Activated naive CD4-positive, alpha-beta T cell treated with anti-CD3 and anti-CD28 coated beads, Interleukin-2, amount 10 ng/mL, durations not matched to agents 7 days and 5 days (primary cell): Measurements from ENCODE around the gene CBX8.

Source experiments
- CTCF ChIA-PET: fragments of 350-600 bp; sonication (Branson Sonifier 250); formaldehyde crosslinking; loops from one replicate; lab custom pipeline; 2021; ENCODE audit warnings: antibody characterized with exemption; lab: Charles Lee
- DNase-seq: peaks from one replicate; pipeline ENCODE4 v3.0.0-alpha.2; 2020
- H3K27ac Mint-ChIP-seq: one replicate; pipeline ENCODE4 v1.8.0; 2021; ENCODE audit warnings: mild to moderate bottlenecking, moderate library complexity, mixed read lengths
- H3K27me3 Mint-ChIP-seq: one replicate; pipeline ENCODE4 v1.8.0; 2021; ENCODE audit warnings: mild to moderate bottlenecking, mixed read lengths
- H3K36me3 Mint-ChIP-seq: one replicate; pipeline ENCODE4 v1.8.0; 2021; ENCODE audit warnings: mixed read lengths
- H3K4me1 Mint-ChIP-seq: one replicate; pipeline ENCODE4 v1.8.0; 2021; ENCODE audit warnings: mixed read lengths
- H3K4me3 Mint-ChIP-seq: one replicate; pipeline ENCODE4 v1.8.0; 2021; ENCODE audit warnings: mild to moderate bottlenecking, moderate library complexity, mixed read lengths
- H3K9me3 Mint-ChIP-seq: one replicate; pipeline ENCODE4 v1.8.0; 2021; ENCODE audit warnings: mixed read lengths

CBX8 gene

GRCh38 chr17:79802736-79803420 is 6.0 kb upstream of the CBX8 start:
- no peak for DNase-seq
- Mint-ChIP-seq H3K9me3 (no peaks in the 10 kb centered on the region), H3K27me3 (peaks cover 100% of the 10 kb centered on the region), H3K27ac (peak overlapping the region; percentile 24), H3K4me3 (no peak overlapping the region), H3K4me1 (peaks cover 51% of the 10 kb centered on the region), H3K36me3 (peaks cover 18% of the 10 kb centered on the region)
- CTCF ChIA-PET: interaction anchor here (1.1 to 2.0 kb wide), 2 partner anchors 37 to 39 kb away, joined by 5 to 7 read pairs; partner anchors contain the start of gene CBX4

GRCh38 chr17:79802039-79802735 is 5.3 kb upstream of the CBX8 start:
- Mint-ChIP-seq H3K4me1 (peaks cover 51% of the 10 kb centered on the region), H3K9me3 (no peaks in the 10 kb centered on the region), H3K27ac (no peak overlapping the region), H3K4me3 (no peak overlapping the region), H3K36me3 (peaks cover 18% of the 10 kb centered on the region), H3K27me3 (peaks cover 98% of the 10 kb centered on the region)
- no peak for DNase-seq
- CTCF ChIA-PET: no interaction called here

GRCh38 chr17:79801156-79802038 is 4.5 kb upstream of the CBX8 start:
- peaks cover 97% of the 10 kb centered on the region for H3K27me3 Mint-ChIP-seq
- DNase-seq: no peak
- no peak overlapping the region for H3K4me3 Mint-ChIP-seq
- no peaks in the 10 kb centered on the region for H3K9me3 Mint-ChIP-seq
- H3K4me1 Mint-ChIP-seq: peaks cover 54% of the 10 kb centered on the region
- CTCF ChIA-PET: interaction anchor here (3.1 kb wide), 1 partner anchor 40 kb away, joined by 16 read pairs; no protein-coding TSS in a partner anchor
- H3K27ac Mint-ChIP-seq: no peak overlapping the region
- peaks cover 18% of the 10 kb centered on the region for H3K36me3 Mint-ChIP-seq

GRCh38 chr17:79800325-79801155 is 3.7 kb upstream of the CBX8 start:
- peaks cover 21% of the 10 kb centered on the region for H3K36me3 Mint-ChIP-seq
- CTCF ChIA-PET: interaction anchor here (3.1 kb wide), 1 partner anchor 41 kb away, joined by 16 read pairs; no protein-coding TSS in a partner anchor
- H3K27me3 Mint-ChIP-seq: peaks cover 97% of the 10 kb centered on the region
- peaks cover 58% of the 10 kb centered on the region for H3K4me1 Mint-ChIP-seq
- H3K9me3 Mint-ChIP-seq: no peaks in the 10 kb centered on the region
- DNase-seq: peak; percentile 56
- peak overlapping the region; percentile 87 for H3K27ac Mint-ChIP-seq
- peak overlapping the region; percentile 58 for H3K4me3 Mint-ChIP-seq

GRCh38 chr17:79799538-79800324 is 2.9 kb upstream of the CBX8 start:
- Mint-ChIP-seq H3K36me3 (peaks cover 21% of the 10 kb centered on the region), H3K4me1 (peaks cover 50% of the 10 kb centered on the region), H3K27me3 (peaks cover 90% of the 10 kb centered on the region), H3K4me3 (peak overlapping the region; percentile 51), H3K27ac (peak overlapping the region; percentile 12), H3K9me3 (no peaks in the 10 kb centered on the region)
- no peak for DNase-seq
- CTCF ChIA-PET: interaction anchor here (1.1 to 3.1 kb wide), 2 partner anchors 13 to 42 kb away, joined by 3 to 16 read pairs; no protein-coding TSS in a partner anchor

GRCh38 chr17:79799174-79799537 is 2.3 kb upstream of the CBX8 start:
- Mint-ChIP-seq H3K36me3 (peaks cover 20% of the 10 kb centered on the region), H3K27me3 (peaks cover 90% of the 10 kb centered on the region), H3K27ac (peak overlapping the region; percentile 12), H3K9me3 (no peaks in the 10 kb centered on the region), H3K4me3 (peak overlapping the region; percentile 52), H3K4me1 (peaks cover 45% of the 10 kb centered on the region)
- CTCF ChIA-PET: interaction anchor here (0.5 to 3.1 kb wide), 3 partner anchors 13 to 315 kb away, joined by 3 to 16 read pairs (median 3); no protein-coding TSS in a partner anchor
- DNase-seq: no peak

- CTCF ChIA-PET: interaction anchor here (0.5 to 3.1 kb wide), 5 partner anchors 14 to 316 kb away, joined by 3 to 16 read pairs (median 5); partner anchors contain the start of gene CBX4
- DNase-seq: no peak
- peaks cover 21% of the 10 kb centered on the region for H3K36me3 Mint-ChIP-seq
- H3K27ac Mint-ChIP-seq: peak overlapping the region; percentile 14
- H3K9me3 Mint-ChIP-seq: no peaks in the 10 kb centered on the region
- peaks cover 90% of the 10 kb centered on the region for H3K27me3 Mint-ChIP-seq
- H3K4me1 Mint-ChIP-seq: peaks cover 46% of the 10 kb centered on the region
- peak overlapping the region; percentile 52 for H3K4me3 Mint-ChIP-seq
These were observed 1.7 kb upstream of the CBX8 start for GRCh38 chr17:79798299-79799173.

- DNase-seq: peak; percentile 39
- Mint-ChIP-seq H3K27ac (no peak overlapping the region), H3K36me3 (peaks cover 22% of the 10 kb centered on the region), H3K9me3 (no peaks in the 10 kb centered on the region), H3K27me3 (peaks cover 90% of the 10 kb centered on the region), H3K4me3 (peak overlapping the region; percentile 87), H3K4me1 (peaks cover 43% of the 10 kb centered on the region)
- CTCF ChIA-PET: interaction anchor here (0.7 to 1.9 kb wide), 6 partner anchors 12 to 44 kb away, joined by 3 to 7 read pairs (median 5); partner anchors contain the start of gene CBX4
These were observed 818 bp upstream of the CBX8 start for GRCh38 chr17:79797492-79798298.

GRCh38 chr17:79796444-79796762 is 474 bp downstream of the CBX8 start:
- H3K27ac Mint-ChIP-seq: peak overlapping the region; percentile 81
- H3K9me3 Mint-ChIP-seq: no peaks in the 10 kb centered on the region
- peaks cover 39% of the 10 kb centered on the region for H3K4me1 Mint-ChIP-seq
- CTCF ChIA-PET: interaction anchor here (0.7 to 1.9 kb wide), 7 partner anchors 14 to 55 kb away, joined by 3 to 7 read pairs (median 5); partner anchors contain the start of gene CBX4
- no peak for DNase-seq
- H3K4me3 Mint-ChIP-seq: peak overlapping the region; percentile 87
- H3K36me3 Mint-ChIP-seq: peaks cover 19% of the 10 kb centered on the region
- peaks cover 90% of the 10 kb centered on the region for H3K27me3 Mint-ChIP-seq

- H3K27me3 Mint-ChIP-seq: peaks cover 90% of the 10 kb centered on the region
- CTCF ChIA-PET: interaction anchor here (1.0 to 1.5 kb wide), 2 partner anchors 16 to 54 kb away, joined by 3 to 5 read pairs; no protein-coding TSS in a partner anchor
- DNase-seq: no peak
- H3K27ac Mint-ChIP-seq: peak overlapping the region; percentile 81
- H3K36me3 Mint-ChIP-seq: peaks cover 19% of the 10 kb centered on the region
- peaks cover 41% of the 10 kb centered on the region for H3K4me1 Mint-ChIP-seq
- peak overlapping the region; percentile 87 for H3K4me3 Mint-ChIP-seq
- H3K9me3 Mint-ChIP-seq: no peaks in the 10 kb centered on the region
These were observed 958 bp downstream of the CBX8 start for GRCh38 chr17:79795795-79796443.
